Spleen (tissue), 11 donors: ENCODE data around the gene SLC28A3. TPM values are rescaled to one million over a fixed set of nuclear protein-coding genes. Genes with fewer than 3 reads are reported as not detected.

Experiments
- DNase-seq: peaks from one replicate; pipeline ENCODE4 v3.0.0-alpha.2; 2020
- H3K27ac ChIP-seq, 8 donors: fragments of 200-600 bp; sonication (generic) in 7 of 8; 1 replicate in 4 of 8; 2 replicates in 4 of 8; pipeline versions ENCODE4 v1.5.0 to v1.8.0; 2016 to 2021; ENCODE audit warnings: inconsistent platforms in 4 of 8, mild to moderate bottlenecking in 4 of 8, moderate library complexity in 1 of 8
- H3K27me3 ChIP-seq, 7 donors: fragments of 200-600 bp; sonication (generic) in 6 of 7; replicated peaks in 1 of 7; 1 replicate in 4 of 7; 2 replicates in 3 of 7; pipeline versions ENCODE4 v1.5.0 to v1.8.0; 2016 to 2021; ENCODE audit warnings: inconsistent platforms in 3 of 7, mild to moderate bottlenecking in 1 of 7
- H3K36me3 ChIP-seq, 6 donors: fragments of 200-600 bp; sonication (generic) in 5 of 6; 1 replicate in 4 of 6; 2 replicates in 2 of 6; pipeline versions ENCODE4 v1.5.0 to v1.8.0; 2016 to 2021; ENCODE audit warnings: inconsistent platforms in 2 of 6
- H3K4me1 ChIP-seq, 6 donors: fragments of 200-600 bp; sonication (generic) in 5 of 6; 1 replicate in 3 of 6; 2 replicates in 3 of 6; pipeline versions ENCODE4 v1.5.0 to v1.8.0; 2016 to 2021; ENCODE audit warnings: inconsistent platforms in 3 of 6
- H3K4me3 ChIP-seq, 8 donors: fragments of 200-600 bp; sonication (generic) in 7 of 8; 1 replicate in 4 of 8; 2 replicates in 4 of 8; pipeline versions ENCODE4 v1.5.0 to v1.8.0; 2016 to 2021; ENCODE audit warnings: inconsistent platforms in 4 of 8, mild to moderate bottlenecking in 4 of 8, moderate library complexity in 2 of 8
- H3K9me3 ChIP-seq, 8 donors: fragments of 200-600 bp; sonication (generic) in 7 of 8; 1 replicate in 4 of 8; 2 replicates in 4 of 8; pipeline versions ENCODE4 v1.5.0 to v1.8.0; 2016 to 2021; ENCODE audit warnings: inconsistent platforms in 4 of 8
- CTCF ChIP-seq, 11 experiments: fragments of 200-600 bp in 7 of 11; fragments of 450-650 bp in 4 of 11; sonication (generic) in 4 of 11; IDR thresholded peaks in 8 of 11; conservative IDR thresholded peaks in 3 of 11; 1 replicate in 7 of 11; 2 replicates in 4 of 11; pipeline versions ENCODE4 v1.4.0 to v1.8.0; 2016 to 2021; ENCODE audit warnings: antibody characterized with exemption in 11 of 11, inconsistent platforms in 4 of 11, mild to moderate bottlenecking in 1 of 11
- POLR2A ChIP-seq, 3 donors: fragments of 450-650 bp; IDR thresholded peaks; one replicate each; pipeline ENCODE4 v1.5.1; 2017; ENCODE audit warnings: antibody characterized with exemption in 3 of 3, mild to moderate bottlenecking in 1 of 3
- POLR2AphosphoS5 ChIP-seq, 3 donors: sonication (generic); formaldehyde crosslinking; IDR thresholded peaks; one replicate each; pipeline ENCODE4 v1.5.1; 2017; ENCODE audit warnings: antibody characterized with exemption in 3 of 3
- WGBS, 5 donors: extraction: QIAGEN DNeasy Blood & Tissue Kit in 3 of 5; methylation state at CpG; one replicate each; pipeline versions ENCODE4 v1.1.5 to v1.1.7; 2013 to 2018; 5-methylcytosine and 5-hydroxymethylcytosine counted together
- intact Hi-C: fragments of 100-400 bp; cut with DNase I; formaldehyde crosslinking; loops from one replicate; pipeline ENCODE4 v1.15.0; 2023; ENCODE audit warnings: low total_unique reads
- polyA plus RNA-seq, 3 donors: library from polyadenylated mRNA; stranded (reverse); fragments of 200-250 nt; gene quantifications; one replicate each; pipeline ENCODE4 v1.2.1, GENCODE V29; 2013
- total RNA-seq, 7 donors: library from RNA; depleted of rRNA in 3 of 7; stranded (reverse); fragments of >200 nt in 3 of 7; fragmentation: NEBNext Ultra II Directional in 4 of 7; extraction: Animal tissue kit (Norgen Biotek cat#: 25700) in 4 of 7; gene quantifications; one replicate each; pipeline versions ENCODE4 v1.1.0 to v1.2.1, GENCODE V29; 2016 to 2021
- donor health status: healthy with polysubstance abuse.
- donor health status: DM: no; HTN: no; CAD: no; lungs with moderate emphysema.
- donor health status: DM: no; HTN: no; CAD: no.
- donor health status: Bipolar disorder and iron deficiency.
- donor health status: healthy.
- donor health status: DM: no; HTN: no; CAD: no.
- donor health status: DM: yes; HTN: yes; CAD: no.

Gene SLC28A3
- total and polyA plus RNA-seq, 10 donors, result 0.06 to 1.2 (median 0.57) TPM; not detected in 1

DNA sequence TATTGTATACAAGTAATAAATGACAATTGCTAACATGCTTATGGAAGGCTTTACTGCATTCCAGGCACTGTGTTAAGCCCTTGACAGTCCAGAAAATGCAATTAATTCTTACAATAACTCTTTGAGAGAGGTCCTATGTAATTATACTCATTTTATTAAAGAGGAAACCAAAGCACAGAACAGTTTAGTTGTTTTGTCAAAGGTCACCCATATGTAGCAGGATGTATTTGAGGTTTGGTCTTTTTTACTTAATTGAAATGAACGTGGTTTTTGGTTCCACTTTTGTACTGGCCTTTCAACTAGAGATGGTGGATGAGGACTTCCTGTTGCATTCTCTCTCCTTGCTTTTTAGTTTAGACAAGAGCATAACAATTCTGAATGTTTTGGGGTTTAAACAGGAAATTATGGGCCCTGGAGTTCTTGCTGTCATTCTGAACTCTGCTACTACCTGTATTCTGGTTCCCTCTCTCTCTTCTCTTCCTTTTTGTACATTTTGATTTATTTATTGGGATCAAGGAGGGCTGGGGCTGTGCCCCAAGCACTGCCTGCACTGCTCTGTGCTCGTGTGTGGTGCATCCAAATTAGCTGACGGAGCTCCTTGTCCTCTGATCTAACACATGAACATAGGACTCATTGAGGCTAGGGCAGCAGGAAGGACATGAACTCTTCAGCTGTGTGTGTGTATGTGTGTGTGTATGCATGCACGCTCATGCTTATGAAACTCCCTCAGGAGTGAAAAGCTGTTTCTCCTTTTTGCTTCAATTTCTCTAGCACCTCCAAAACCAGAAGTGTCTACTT is 47.4 kb downstream of the SLC28A3 start:
- peak overlapping the region in 1 of 8 donors; percentile 13 for H3K4me3 ChIP-seq
- H3K4me1 ChIP-seq, result peaks cover 9 to 53% (median 33%) of the 10 kb centered on the region in 6 donors
- peak in 1 of 3 donors; percentile 65 for TF ChIP-seq POLR2AphosphoS5 (IDR thresholded peaks at IDR 0.05)
- no peak for TF ChIP-seq POLR2A (IDR thresholded peaks at IDR 0.05)
- TF ChIP-seq CTCF (IDR thresholded peaks at IDR 0.05 in 8 of 11, conservative IDR thresholded peaks at IDR 0.05 in 3 of 11), result no peak
- H3K27ac ChIP-seq, result peak overlapping the region; percentile 16 to 87 (median 78)
- no peaks in the 10 kb centered on the region for H3K36me3 ChIP-seq
- no peak for DNase-seq
- intact Hi-C loops, result no loop called here
- H3K9me3 ChIP-seq, result no peaks in the 10 kb centered on the region
- no peaks in the 10 kb centered on the region for H3K27me3 ChIP-seq
- WGBS, 5 donors, result 14 to 36% (median 23%) methylated on average over 4 of the region's 4 CpGs

GRCh38 chr9:84285381-84285780 is 55.2 kb downstream of the SLC28A3 start:
- no peak for DNase-seq
- no peaks in the 10 kb centered on the region for H3K36me3 ChIP-seq
- WGBS, 5 donors, result 63 to 79% (median 70%) methylated on average over 2 of the region's 2 CpGs
- intact Hi-C loops, result no loop called here
- TF ChIP-seq POLR2AphosphoS5 (IDR thresholded peaks at IDR 0.05) (no peak), POLR2A (IDR thresholded peaks at IDR 0.05) (no peak), CTCF (IDR thresholded peaks at IDR 0.05 in 8 of 11, conservative IDR thresholded peaks at IDR 0.05 in 3 of 11) (no peak)
- no peaks in the 10 kb centered on the region for H3K27me3 ChIP-seq
- no peak overlapping the region for H3K27ac ChIP-seq
- no peaks in the 10 kb centered on the region for H3K9me3 ChIP-seq
- no peak overlapping the region for H3K4me3 ChIP-seq
- peaks cover 0 to 11% (median 0%) of the 10 kb centered on the region in 6 donors for H3K4me1 ChIP-seq

DNA sequence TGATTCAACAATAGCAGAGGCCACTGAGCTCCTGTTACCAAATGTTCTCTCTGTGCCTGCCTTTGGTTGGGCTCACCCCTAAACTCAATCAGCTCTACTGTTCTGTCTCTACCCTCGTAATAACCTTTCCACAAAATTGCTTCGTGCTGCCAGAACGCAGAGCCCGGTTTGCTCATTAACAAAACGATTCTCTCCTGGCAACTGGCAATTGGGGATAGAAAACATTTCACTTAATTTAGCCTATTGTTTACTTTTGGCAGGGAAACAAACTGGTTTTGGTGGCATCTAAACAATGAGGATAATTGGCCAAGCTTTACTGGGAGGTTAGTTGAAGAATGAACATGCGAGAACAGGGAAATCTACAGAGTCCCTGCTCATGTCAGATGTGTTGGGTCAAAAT is 56.6 kb downstream of the SLC28A3 start:
- H3K36me3 ChIP-seq, result no peaks in the 10 kb centered on the region
- no peak for TF ChIP-seq POLR2A (IDR thresholded peaks at IDR 0.05)
- no peak for TF ChIP-seq POLR2AphosphoS5 (IDR thresholded peaks at IDR 0.05)
- no peak for TF ChIP-seq CTCF (IDR thresholded peaks at IDR 0.05 in 8 of 11, conservative IDR thresholded peaks at IDR 0.05 in 3 of 11)
- H3K27me3 ChIP-seq, result no peaks in the 10 kb centered on the region
- no peak overlapping the region for H3K4me3 ChIP-seq
- peaks cover 0 to 11% (median 0%) of the 10 kb centered on the region in 6 donors for H3K4me1 ChIP-seq
- WGBS, 5 donors, result 80 to 91% (median 81%) methylated on average over 6 of the region's 6 CpGs
- no peak overlapping the region for H3K27ac ChIP-seq
- no peaks in the 10 kb centered on the region for H3K9me3 ChIP-seq
- no peak for DNase-seq
- intact Hi-C loops, result no loop called here

- Histone ChIP-seq H3K4me1 (no peaks in the 10 kb centered on the region), H3K27me3 (peaks cover 0 to 12% (median 0%) of the 10 kb centered on the region in 7 donors)
Observed at GRCh38 chr9:84278130-84278529, 62.4 kb downstream of the SLC28A3 start.

More at GRCh38 chr9:84278130-84278529, 62.4 kb downstream of the SLC28A3 start:
- Histone ChIP-seq H3K36me3 (no peaks in the 10 kb centered on the region), H3K4me3 (no peak overlapping the region), H3K27ac (no peak overlapping the region), H3K9me3 (no peaks in the 10 kb centered on the region)
- WGBS, 5 donors, result 28 to 50% (median 38%) methylated on average over 1 of the region's 1 CpG
- intact Hi-C loops, result no loop called here
- DNase-seq, result no peak
- TF ChIP-seq POLR2A (IDR thresholded peaks at IDR 0.05) (no peak), POLR2AphosphoS5 (IDR thresholded peaks at IDR 0.05) (no peak), CTCF (IDR thresholded peaks at IDR 0.05 in 8 of 11, conservative IDR thresholded peaks at IDR 0.05 in 3 of 11) (no peak)
